Nephron progenitor cell (in vitro differentiated cells): ENCODE results near the gene NDFIP1.
"Not testable (repeated sequence)": the region's sequence is repeated elsewhere in the genome, so short reads cannot be mapped to it uniquely, and the experiment has no call there.

Experiments used
- DNase-seq: peaks from one replicate; pipeline ENCODE4 v3.0.0; 2021
- H3K27ac Mint-ChIP-seq: 2 replicates; pipeline ENCODE4 v1.8.0; 2021; ENCODE audit warnings: mild to moderate bottlenecking, moderate library complexity, mixed read lengths
- H3K27me3 Mint-ChIP-seq: 2 replicates; pipeline ENCODE4 v1.8.0; 2021; ENCODE audit warnings: mild to moderate bottlenecking, low read depth, mixed read lengths; ENCODE audit not compliant: poor library complexity
- H3K36me3 Mint-ChIP-seq: 2 replicates; pipeline ENCODE4 v1.8.0; 2021; ENCODE audit warnings: low read depth, mixed read lengths
- H3K4me1 Mint-ChIP-seq: 2 replicates; pipeline ENCODE4 v1.8.0; 2021; ENCODE audit warnings: mixed read lengths
- H3K4me3 Mint-ChIP-seq: 2 replicates; pipeline ENCODE4 v1.8.0; 2021; ENCODE audit warnings: mild to moderate bottlenecking, moderate library complexity, mixed read lengths
- H3K9me3 Mint-ChIP-seq: 2 replicates; pipeline ENCODE4 v1.8.0; 2021; ENCODE audit warnings: mild to moderate bottlenecking, moderate library complexity, mixed read lengths
- TF ChIP-seq, protein P1 (sequence below): fragments of 200-600 bp; sonication (generic); IDR thresholded peaks from 2 replicates; pipeline ENCODE4 v1.5.0; 2021; ENCODE audit warnings: antibody characterized with exemption

NDFIP1 gene

DNA sequence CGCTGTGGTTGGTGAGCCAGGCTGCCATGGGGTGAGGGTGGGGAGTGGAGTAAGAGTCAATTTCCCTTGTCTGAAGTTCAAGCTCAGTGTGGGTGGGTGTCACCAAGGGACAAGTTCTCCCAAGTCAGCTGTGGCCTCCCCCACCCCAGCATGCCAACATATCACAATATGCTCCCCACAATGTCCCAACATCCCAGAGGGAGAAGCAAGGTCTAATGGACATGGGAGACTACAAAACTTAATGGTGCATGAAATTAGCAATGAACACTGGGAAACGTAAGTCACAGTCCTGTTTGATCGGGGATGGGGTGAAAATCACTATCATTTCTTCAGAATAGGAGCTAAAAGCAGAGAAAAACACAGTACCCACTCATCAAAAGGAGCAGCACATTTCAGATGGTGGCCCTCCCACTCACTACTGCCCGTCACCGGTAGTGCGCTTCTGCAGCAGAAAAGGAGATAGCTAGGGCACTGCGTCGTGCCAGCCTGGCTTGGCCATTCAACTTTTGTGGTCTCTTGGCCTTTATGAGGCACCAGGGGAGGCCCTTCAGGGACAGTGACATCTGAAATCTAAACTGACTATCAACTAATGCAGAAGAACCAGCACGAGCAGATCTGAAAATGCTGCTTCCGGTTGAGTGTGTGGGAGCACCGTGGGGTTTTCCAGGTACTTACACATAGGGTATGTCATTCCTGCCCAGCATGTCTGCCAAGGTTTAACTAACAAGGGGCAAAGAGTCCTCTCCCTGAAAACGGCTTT, 20.5 kb upstream of the NDFIP1 start:
- peaks cover 61% of the 10 kb centered on the region for H3K4me1 Mint-ChIP-seq
- peaks cover 5% of the 10 kb centered on the region for H3K27me3 Mint-ChIP-seq
- TF ChIP-seq, protein P1, sequence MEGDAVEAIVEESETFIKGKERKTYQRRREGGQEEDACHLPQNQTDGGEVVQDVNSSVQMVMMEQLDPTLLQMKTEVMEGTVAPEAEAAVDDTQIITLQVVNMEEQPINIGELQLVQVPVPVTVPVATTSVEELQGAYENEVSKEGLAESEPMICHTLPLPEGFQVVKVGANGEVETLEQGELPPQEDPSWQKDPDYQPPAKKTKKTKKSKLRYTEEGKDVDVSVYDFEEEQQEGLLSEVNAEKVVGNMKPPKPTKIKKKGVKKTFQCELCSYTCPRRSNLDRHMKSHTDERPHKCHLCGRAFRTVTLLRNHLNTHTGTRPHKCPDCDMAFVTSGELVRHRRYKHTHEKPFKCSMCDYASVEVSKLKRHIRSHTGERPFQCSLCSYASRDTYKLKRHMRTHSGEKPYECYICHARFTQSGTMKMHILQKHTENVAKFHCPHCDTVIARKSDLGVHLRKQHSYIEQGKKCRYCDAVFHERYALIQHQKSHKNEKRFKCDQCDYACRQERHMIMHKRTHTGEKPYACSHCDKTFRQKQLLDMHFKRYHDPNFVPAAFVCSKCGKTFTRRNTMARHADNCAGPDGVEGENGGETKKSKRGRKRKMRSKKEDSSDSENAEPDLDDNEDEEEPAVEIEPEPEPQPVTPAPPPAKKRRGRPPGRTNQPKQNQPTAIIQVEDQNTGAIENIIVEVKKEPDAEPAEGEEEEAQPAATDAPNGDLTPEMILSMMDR, result no peak
- peak overlapping the region; percentile 20 for H3K4me3 Mint-ChIP-seq
- H3K9me3 Mint-ChIP-seq, result no peaks in the 10 kb centered on the region
- DNase-seq, result no peak
- peak overlapping the region; percentile 77 for H3K27ac Mint-ChIP-seq
- no peaks in the 10 kb centered on the region for H3K36me3 Mint-ChIP-seq

DNA sequence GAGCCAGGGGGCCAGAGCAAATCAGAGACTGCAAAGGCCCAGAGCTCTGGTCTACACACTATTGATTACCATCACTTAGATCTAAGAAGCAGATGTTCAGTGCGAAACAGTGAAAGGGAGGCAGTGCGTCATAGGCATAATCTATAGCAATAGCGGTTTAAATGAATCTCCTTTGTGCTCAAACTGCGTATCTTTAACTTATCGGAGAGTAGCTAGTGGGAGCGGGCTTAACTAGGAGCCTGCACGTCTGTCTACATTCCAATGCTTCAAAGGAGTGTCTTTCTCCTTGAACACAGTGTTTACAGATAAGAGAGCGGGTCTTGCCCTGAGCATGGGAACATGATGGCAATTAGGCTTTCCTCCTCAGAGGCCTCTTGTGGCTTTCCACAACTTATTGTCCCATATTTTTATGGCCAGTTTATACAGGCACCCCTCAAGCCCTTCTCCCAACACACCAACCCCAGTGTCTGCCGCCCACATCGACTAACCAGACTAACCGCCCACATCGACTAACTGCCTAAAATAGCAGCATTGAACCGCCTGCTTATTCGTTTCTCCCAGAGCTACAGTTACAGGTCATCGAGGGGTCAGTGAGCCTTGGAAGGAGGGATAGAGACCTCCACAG, 19.6 kb upstream of the NDFIP1 start:
- not testable (repeated sequence) for DNase-seq, H3K27me3 Mint-ChIP-seq, H3K36me3 Mint-ChIP-seq, H3K9me3 Mint-ChIP-seq
- H3K27ac Mint-ChIP-seq, result peak overlapping the region; percentile 89
- peaks cover 58% of the 10 kb centered on the region for H3K4me1 Mint-ChIP-seq
- peak overlapping the region; percentile 18 for H3K4me3 Mint-ChIP-seq

DNA sequence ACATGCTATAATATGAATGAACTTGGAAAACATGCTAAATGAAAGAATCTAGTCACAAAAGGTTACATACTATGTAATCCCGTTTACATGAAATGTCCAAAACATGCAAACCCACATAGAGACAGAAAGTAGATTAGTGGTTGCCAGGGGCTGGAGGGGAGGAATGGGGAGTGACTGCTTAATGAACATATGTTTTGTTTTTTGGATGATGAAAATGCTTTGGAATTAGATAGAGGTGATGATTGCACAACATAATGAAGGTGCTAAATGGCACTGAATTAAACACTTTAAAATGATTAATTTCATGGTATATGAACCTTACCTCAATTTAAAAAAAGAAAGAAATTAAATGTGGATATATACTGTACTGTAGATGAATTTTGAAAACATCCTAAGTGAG, 17.6 kb upstream of the NDFIP1 start:
- TF ChIP-seq, protein P1, result no peak

DNA sequence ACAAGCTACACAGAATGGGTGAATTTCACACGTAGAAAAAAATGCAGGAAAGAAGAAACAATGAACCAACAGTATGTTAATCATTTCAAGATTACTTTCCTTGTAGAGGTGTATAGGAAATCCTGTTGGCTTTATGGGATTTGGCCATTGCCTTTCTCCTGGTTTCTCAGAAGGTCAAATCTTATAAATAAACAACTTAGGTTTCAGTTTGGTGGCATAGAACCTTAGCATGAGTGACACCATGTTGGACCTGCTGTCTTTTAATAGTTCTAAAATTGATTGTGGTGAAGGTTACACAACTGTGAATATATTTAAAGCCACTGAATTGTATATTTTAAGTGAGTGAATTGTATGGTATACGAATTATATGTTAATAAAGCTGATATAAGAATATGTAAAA, 16.7 kb upstream of the NDFIP1 start:
- TF ChIP-seq, protein P1, result no peak
- H3K4me3 Mint-ChIP-seq, result no peak overlapping the region
- peaks cover 42% of the 10 kb centered on the region for H3K4me1 Mint-ChIP-seq
- no peaks in the 10 kb centered on the region for H3K9me3 Mint-ChIP-seq
- H3K27me3 Mint-ChIP-seq, result no peaks in the 10 kb centered on the region
- H3K27ac Mint-ChIP-seq, result no peak overlapping the region
- no peaks in the 10 kb centered on the region for H3K36me3 Mint-ChIP-seq
- DNase-seq, result no peak

More for the DNA sequence above, 17.6 kb upstream of the NDFIP1 start:
- Mint-ChIP-seq H3K4me1 (peaks cover 49% of the 10 kb centered on the region), H3K9me3 (no peaks in the 10 kb centered on the region), H3K36me3 (no peaks in the 10 kb centered on the region), H3K27me3 (no peaks in the 10 kb centered on the region), H3K27ac (peak overlapping the region; percentile 13), H3K4me3 (no peak overlapping the region)
- DNase-seq, result no peak

DNA sequence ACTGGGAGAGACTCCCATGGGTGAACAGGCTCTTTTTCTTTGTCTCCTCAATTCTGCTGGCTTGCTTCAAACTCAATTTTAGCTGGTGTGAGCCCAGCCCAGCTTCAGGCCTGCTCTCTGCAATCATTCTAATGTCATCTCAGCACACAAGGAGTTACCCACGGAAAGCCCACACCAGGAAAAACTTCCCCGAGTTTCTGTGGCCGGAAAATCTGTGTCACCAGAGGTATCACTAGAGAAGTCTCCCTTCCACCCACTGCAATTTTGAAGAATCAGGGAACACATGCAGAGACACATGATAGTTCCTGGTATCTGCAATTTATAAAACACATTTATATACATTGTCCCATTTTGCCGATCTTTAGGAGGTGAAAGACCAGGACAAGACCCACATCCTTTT, 13.5 kb upstream of the NDFIP1 start:
- peak overlapping the region; percentile 23 for H3K27ac Mint-ChIP-seq
- H3K4me3 Mint-ChIP-seq, result no peak overlapping the region
- H3K4me1 Mint-ChIP-seq, result peaks cover 27% of the 10 kb centered on the region
- no peaks in the 10 kb centered on the region for H3K9me3 Mint-ChIP-seq
- no peak for DNase-seq
- H3K36me3 Mint-ChIP-seq, result no peaks in the 10 kb centered on the region
- TF ChIP-seq, protein P1, result no peak
- H3K27me3 Mint-ChIP-seq, result no peaks in the 10 kb centered on the region

DNA sequence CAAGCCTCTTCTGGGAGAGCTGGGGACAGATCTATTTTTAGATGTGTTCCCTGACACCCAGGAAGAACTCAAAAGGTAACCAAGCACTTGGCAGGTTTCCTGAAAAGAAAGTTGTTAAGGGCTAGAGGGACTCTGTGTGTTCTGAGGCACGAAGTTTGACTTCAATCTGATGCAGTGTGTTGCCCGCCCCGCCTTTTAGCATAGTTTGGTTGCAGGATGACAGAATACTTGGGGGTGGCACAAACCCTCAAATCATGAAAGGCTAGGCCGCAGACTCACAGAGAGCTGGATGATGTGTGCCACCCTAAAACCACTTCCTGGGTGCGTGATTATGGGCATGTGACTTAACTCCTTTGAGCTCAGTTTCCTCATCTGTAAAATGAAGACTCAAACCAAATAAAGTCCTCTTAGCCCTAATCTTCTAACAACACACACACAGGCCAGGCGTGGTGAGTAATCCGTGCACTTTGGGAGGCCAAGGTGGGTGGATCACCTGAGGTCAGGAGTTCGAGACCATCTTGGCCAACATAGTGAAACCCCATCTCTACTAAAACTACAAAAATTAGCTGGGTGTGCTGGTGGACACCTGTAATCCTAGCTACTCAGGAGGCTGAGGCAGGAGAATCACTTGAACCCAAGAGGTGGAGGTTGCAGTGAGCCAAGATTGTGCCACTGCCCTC, 12.8 kb upstream of the NDFIP1 start:
- Mint-ChIP-seq H3K27ac (peak overlapping the region; percentile 52), H3K36me3 (no peaks in the 10 kb centered on the region), H3K4me3 (no peak overlapping the region), H3K4me1 (peaks cover 25% of the 10 kb centered on the region), H3K9me3 (no peaks in the 10 kb centered on the region), H3K27me3 (no peaks in the 10 kb centered on the region)
- TF ChIP-seq, protein P1, result no peak
- DNase-seq, result no peak
